Liver (tissue), 3 donors: ENCODE measurements around the gene RCE1.

Experiments used
- EGR1 ChIP-seq, 2 donors: IDR thresholded peaks; 2 replicates each; pipeline ENCODE4 v1.6.1; 2016 to 2018; ENCODE audit warnings: antibody characterized with exemption in 2 of 2, low read depth in 2 of 2
- HNF4G ChIP-seq: IDR thresholded peaks from 2 replicates; pipeline ENCODE4 v1.6.1; 2016; ENCODE audit warnings: antibody characterized with exemption
- JUND ChIP-seq, 2 donors: IDR thresholded peaks; 2 replicates each; pipeline ENCODE4 v1.6.1; 2016; ENCODE audit warnings: antibody characterized with exemption in 2 of 2
- RAD21 ChIP-seq, 2 donors: IDR thresholded peaks; 2 replicates each; pipeline ENCODE4 v1.6.1; 2016; ENCODE audit warnings: antibody characterized with exemption in 2 of 2, mild to moderate bottlenecking in 2 of 2
- SP1 ChIP-seq: IDR thresholded peaks from 2 replicates; pipeline ENCODE4 v1.6.1; 2018; ENCODE audit warnings: antibody characterized with exemption, mild to moderate bottlenecking
- TAF1 ChIP-seq: conservative IDR thresholded peaks from 2 replicates; pipeline ENCODE4 v1.6.1; 2016; ENCODE audit warnings: antibody characterized with exemption, mild to moderate bottlenecking
- YY1 ChIP-seq: IDR thresholded peaks from 2 replicates; pipeline ENCODE4 v1.6.1; 2016; ENCODE audit warnings: antibody characterized with exemption, mild to moderate bottlenecking
- ZBTB33 ChIP-seq: IDR thresholded peaks from 2 replicates; pipeline ENCODE4 v1.6.1; 2016; ENCODE audit warnings: antibody characterized with exemption
- TF ChIP-seq, protein P1 (sequence below): IDR thresholded peaks from 2 replicates; pipeline ENCODE4 v1.6.1; 2016; ENCODE audit warnings: antibody characterized with exemption, mild to moderate bottlenecking
- TF ChIP-seq, protein P2 (sequence below): fragments of 150-350 bp; IDR thresholded peaks from 2 replicates; pipeline ENCODE4 v1.5.1; 2017; ENCODE audit warnings: improper control_type of control experiment, low read depth, low read length; ENCODE audit not compliant: missing input control
- TF ChIP-seq, protein P3 (sequence below): IDR thresholded peaks from 2 replicates; pipeline ENCODE4 v1.6.1; 2016; ENCODE audit warnings: antibody characterized with exemption
- donor health status: healthy.
- donor health status: healthy.

DNA sequence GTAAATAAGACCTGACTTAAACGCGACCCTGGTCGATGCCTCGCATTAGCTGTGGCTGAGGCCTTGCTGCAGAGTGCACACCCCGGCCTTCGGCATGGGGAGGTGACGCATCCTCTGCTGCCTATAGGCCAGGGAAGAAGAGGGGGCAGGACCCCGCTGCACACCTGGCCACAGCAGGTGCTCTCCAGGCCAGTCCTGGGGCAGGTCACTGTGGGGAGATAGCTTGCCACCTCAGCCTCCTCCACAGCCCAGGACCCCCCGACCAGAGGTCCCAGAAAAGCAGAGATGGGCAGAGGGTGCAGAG lies 26.3 kb downstream of the RCE1 start:
- TF ChIP-seq, protein P1, sequence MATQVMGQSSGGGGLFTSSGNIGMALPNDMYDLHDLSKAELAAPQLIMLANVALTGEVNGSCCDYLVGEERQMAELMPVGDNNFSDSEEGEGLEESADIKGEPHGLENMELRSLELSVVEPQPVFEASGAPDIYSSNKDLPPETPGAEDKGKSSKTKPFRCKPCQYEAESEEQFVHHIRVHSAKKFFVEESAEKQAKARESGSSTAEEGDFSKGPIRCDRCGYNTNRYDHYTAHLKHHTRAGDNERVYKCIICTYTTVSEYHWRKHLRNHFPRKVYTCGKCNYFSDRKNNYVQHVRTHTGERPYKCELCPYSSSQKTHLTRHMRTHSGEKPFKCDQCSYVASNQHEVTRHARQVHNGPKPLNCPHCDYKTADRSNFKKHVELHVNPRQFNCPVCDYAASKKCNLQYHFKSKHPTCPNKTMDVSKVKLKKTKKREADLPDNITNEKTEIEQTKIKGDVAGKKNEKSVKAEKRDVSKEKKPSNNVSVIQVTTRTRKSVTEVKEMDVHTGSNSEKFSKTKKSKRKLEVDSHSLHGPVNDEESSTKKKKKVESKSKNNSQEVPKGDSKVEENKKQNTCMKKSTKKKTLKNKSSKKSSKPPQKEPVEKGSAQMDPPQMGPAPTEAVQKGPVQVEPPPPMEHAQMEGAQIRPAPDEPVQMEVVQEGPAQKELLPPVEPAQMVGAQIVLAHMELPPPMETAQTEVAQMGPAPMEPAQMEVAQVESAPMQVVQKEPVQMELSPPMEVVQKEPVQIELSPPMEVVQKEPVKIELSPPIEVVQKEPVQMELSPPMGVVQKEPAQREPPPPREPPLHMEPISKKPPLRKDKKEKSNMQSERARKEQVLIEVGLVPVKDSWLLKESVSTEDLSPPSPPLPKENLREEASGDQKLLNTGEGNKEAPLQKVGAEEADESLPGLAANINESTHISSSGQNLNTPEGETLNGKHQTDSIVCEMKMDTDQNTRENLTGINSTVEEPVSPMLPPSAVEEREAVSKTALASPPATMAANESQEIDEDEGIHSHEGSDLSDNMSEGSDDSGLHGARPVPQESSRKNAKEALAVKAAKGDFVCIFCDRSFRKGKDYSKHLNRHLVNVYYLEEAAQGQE: no peak
- TF ChIP-seq, protein P2, sequence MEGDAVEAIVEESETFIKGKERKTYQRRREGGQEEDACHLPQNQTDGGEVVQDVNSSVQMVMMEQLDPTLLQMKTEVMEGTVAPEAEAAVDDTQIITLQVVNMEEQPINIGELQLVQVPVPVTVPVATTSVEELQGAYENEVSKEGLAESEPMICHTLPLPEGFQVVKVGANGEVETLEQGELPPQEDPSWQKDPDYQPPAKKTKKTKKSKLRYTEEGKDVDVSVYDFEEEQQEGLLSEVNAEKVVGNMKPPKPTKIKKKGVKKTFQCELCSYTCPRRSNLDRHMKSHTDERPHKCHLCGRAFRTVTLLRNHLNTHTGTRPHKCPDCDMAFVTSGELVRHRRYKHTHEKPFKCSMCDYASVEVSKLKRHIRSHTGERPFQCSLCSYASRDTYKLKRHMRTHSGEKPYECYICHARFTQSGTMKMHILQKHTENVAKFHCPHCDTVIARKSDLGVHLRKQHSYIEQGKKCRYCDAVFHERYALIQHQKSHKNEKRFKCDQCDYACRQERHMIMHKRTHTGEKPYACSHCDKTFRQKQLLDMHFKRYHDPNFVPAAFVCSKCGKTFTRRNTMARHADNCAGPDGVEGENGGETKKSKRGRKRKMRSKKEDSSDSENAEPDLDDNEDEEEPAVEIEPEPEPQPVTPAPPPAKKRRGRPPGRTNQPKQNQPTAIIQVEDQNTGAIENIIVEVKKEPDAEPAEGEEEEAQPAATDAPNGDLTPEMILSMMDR: no peak
- no peak for TF ChIP-seq HNF4G
- TF ChIP-seq, protein P3, sequence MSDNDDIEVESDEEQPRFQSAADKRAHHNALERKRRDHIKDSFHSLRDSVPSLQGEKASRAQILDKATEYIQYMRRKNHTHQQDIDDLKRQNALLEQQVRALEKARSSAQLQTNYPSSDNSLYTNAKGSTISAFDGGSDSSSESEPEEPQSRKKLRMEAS: no peak
- TF ChIP-seq SP1: no peak
- no peak for TF ChIP-seq ZBTB33
- no peak for TF ChIP-seq TAF1
- TF ChIP-seq RAD21 (IDR thresholded peaks at IDR 0.05): no peak
- TF ChIP-seq JUND (IDR thresholded peaks at IDR 0.05): no peak
- TF ChIP-seq YY1: no peak
- no peak for TF ChIP-seq EGR1 (IDR thresholded peaks at IDR 0.05; ENCODE audit: low read depth in 2 of 2)
